ENCODE results near the gene SMYD2.

Gene SMYD2

GRCh38 chr1:214236477-214236876, 44.5 kb upstream of the SMYD2 start:
- Histone ChIP-seq H2BK5ac (ENCODE audit: low read length) (no peak overlapping the region), H3K23ac (ENCODE audit: low read depth, low read length, poor library complexity) (no peak overlapping the region), H3K9me3 (replicated peaks in 1 of 2; ENCODE audit: control insufficient read depth in 2 of 2, insufficient read depth in 1 of 2, low read depth in 1 of 2, low read length in 2 of 2) (no peaks in the 10 kb centered on the region), H3K4me3 (ENCODE audit: low read length in 2 of 2) (no peak overlapping the region), H3K18ac (ENCODE audit: low read length) (no peak overlapping the region), H3K27ac (replicated peaks; ENCODE audit: low read length) (no peak overlapping the region), H3K4me1 (ENCODE audit: control insufficient read depth in 2 of 2, insufficient read depth in 1 of 2, low read depth in 1 of 2, low read length in 2 of 2) (no peaks in the 10 kb centered on the region), H3K27me3 (ENCODE audit: control insufficient read depth in 3 of 3, insufficient read depth in 3 of 3, low read depth in 1 of 3, low read length in 3 of 3) (peaks cover 0 to 2% (median 0%) of the 10 kb centered on the region in 3 experiments), H2BK12ac (ENCODE audit: low read length) (no peak overlapping the region), H3K79me1 (ENCODE audit: low read depth, low read length) (no peaks in the 10 kb centered on the region), H2BK15ac (ENCODE audit: low read length) (no peak overlapping the region), H4K8ac (ENCODE audit: low read depth, low read length) (no peak overlapping the region), H2AK5ac (ENCODE audit: low read depth, low read length) (no peak overlapping the region), H2AFZ (ENCODE audit: low read length) (no peak overlapping the region), H3K4ac (ENCODE audit: low read length) (no peak overlapping the region), H3K4me2 (ENCODE audit: insufficient read depth, low read length, poor library complexity, severe bottlenecking) (no peak overlapping the region), H3K36me3 (replicated peaks in 1 of 2; ENCODE audit: control insufficient read depth in 2 of 2, insufficient read depth in 2 of 2, low read length in 2 of 2) (no peaks in the 10 kb centered on the region), H2BK120ac (ENCODE audit: low read depth, low read length) (no peak overlapping the region), H4K91ac (ENCODE audit: low read depth, low read length, poor library complexity) (no peak overlapping the region), H3K14ac (ENCODE audit: low read length) (no peak overlapping the region), H3K9ac (ENCODE audit: low read depth, low read length, poor library complexity) (no peak overlapping the region)
- no CpG with 5 or more reads among the region's 2 CpGs for WGBS, 2 donors (ENCODE audit: extremely low coverage in 2 of 2, insufficient read length in 2 of 2, insufficient replicate concordance in 1 of 2)
- DNase-seq (ENCODE audit: low spot score), result no peak

- H4K8ac ChIP-seq (ENCODE audit: low read depth, low read length), result no peak overlapping the region
- H2BK120ac ChIP-seq (ENCODE audit: low read depth, low read length), result no peak overlapping the region
- no peak overlapping the region for H3K4me3 ChIP-seq (ENCODE audit: low read length in 2 of 2)
- H2AFZ ChIP-seq (ENCODE audit: low read length), result no peak overlapping the region
- no peak overlapping the region for H3K4ac ChIP-seq (ENCODE audit: low read length)
- no peak overlapping the region for H3K14ac ChIP-seq (ENCODE audit: low read length)
- H3K23ac ChIP-seq (ENCODE audit: low read depth, low read length, poor library complexity), result no peak overlapping the region
- peaks cover 0 to 1% of the 10 kb centered on the region in 2 donors for H3K9me3 ChIP-seq (replicated peaks in 1 of 2; ENCODE audit: control insufficient read depth in 2 of 2, insufficient read depth in 1 of 2, low read depth in 1 of 2, low read length in 2 of 2)
- H2BK5ac ChIP-seq (ENCODE audit: low read length), result no peak overlapping the region
- peaks cover 3 to 4% of the 10 kb centered on the region in 2 donors for H3K4me1 ChIP-seq (ENCODE audit: control insufficient read depth in 2 of 2, insufficient read depth in 1 of 2, low read depth in 1 of 2, low read length in 2 of 2)
- no peak overlapping the region for H3K4me2 ChIP-seq (ENCODE audit: insufficient read depth, low read length, poor library complexity, severe bottlenecking)
- no peak overlapping the region for H4K91ac ChIP-seq (ENCODE audit: low read depth, low read length, poor library complexity)
- H2AK5ac ChIP-seq (ENCODE audit: low read depth, low read length), result no peak overlapping the region
- H3K9ac ChIP-seq (ENCODE audit: low read depth, low read length, poor library complexity), result no peak overlapping the region
- no peaks in the 10 kb centered on the region for H3K27me3 ChIP-seq (ENCODE audit: control insufficient read depth in 3 of 3, insufficient read depth in 3 of 3, low read depth in 1 of 3, low read length in 3 of 3)
- H3K79me1 ChIP-seq (ENCODE audit: low read depth, low read length), result no peaks in the 10 kb centered on the region
- no peak overlapping the region for H2BK12ac ChIP-seq (ENCODE audit: low read length)
- no peak overlapping the region for H3K18ac ChIP-seq (ENCODE audit: low read length)
- no peak overlapping the region for H3K27ac ChIP-seq (replicated peaks; ENCODE audit: low read length)
- H2BK15ac ChIP-seq (ENCODE audit: low read length), result no peak overlapping the region
- no CpG with 5 or more reads among the region's 7 CpGs for WGBS, 2 donors (ENCODE audit: extremely low coverage in 2 of 2, insufficient read length in 2 of 2, insufficient replicate concordance in 1 of 2)
- H3K36me3 ChIP-seq (replicated peaks in 1 of 2; ENCODE audit: control insufficient read depth in 2 of 2, insufficient read depth in 2 of 2, low read length in 2 of 2), result no peaks in the 10 kb centered on the region
- no peak for DNase-seq (ENCODE audit: low spot score)
Measured at GRCh38 chr1:214241060-214241459, 39.9 kb upstream of the SMYD2 start.

- Histone ChIP-seq H3K23ac (ENCODE audit: low read depth, low read length, poor library complexity) (no peak overlapping the region), H3K18ac (ENCODE audit: low read length) (no peak overlapping the region), H3K4me3 (ENCODE audit: low read length in 2 of 2) (no peak overlapping the region), H3K9me3 (replicated peaks in 1 of 2; ENCODE audit: control insufficient read depth in 2 of 2, insufficient read depth in 1 of 2, low read depth in 1 of 2, low read length in 2 of 2) (peaks cover 0 to 1% of the 10 kb centered on the region in 2 donors), H3K4me1 (ENCODE audit: control insufficient read depth in 2 of 2, insufficient read depth in 1 of 2, low read depth in 1 of 2, low read length in 2 of 2) (peaks cover 9 to 16% of the 10 kb centered on the region in 2 donors), H3K14ac (ENCODE audit: low read length) (no peak overlapping the region), H3K4me2 (ENCODE audit: insufficient read depth, low read length, poor library complexity, severe bottlenecking) (no peak overlapping the region), H3K36me3 (replicated peaks in 1 of 2; ENCODE audit: control insufficient read depth in 2 of 2, insufficient read depth in 2 of 2, low read length in 2 of 2) (no peaks in the 10 kb centered on the region), H2BK12ac (ENCODE audit: low read length) (no peak overlapping the region), H2BK5ac (ENCODE audit: low read length) (no peak overlapping the region), H3K4ac (ENCODE audit: low read length) (no peak overlapping the region), H3K27me3 (ENCODE audit: control insufficient read depth in 3 of 3, insufficient read depth in 3 of 3, low read depth in 1 of 3, low read length in 3 of 3) (no peaks in the 10 kb centered on the region), H2BK120ac (ENCODE audit: low read depth, low read length) (no peak overlapping the region), H2BK15ac (ENCODE audit: low read length) (no peak overlapping the region), H3K27ac (replicated peaks; ENCODE audit: low read length) (no peak overlapping the region), H3K79me1 (ENCODE audit: low read depth, low read length) (no peaks in the 10 kb centered on the region), H4K8ac (ENCODE audit: low read depth, low read length) (no peak overlapping the region), H3K9ac (ENCODE audit: low read depth, low read length, poor library complexity) (no peak overlapping the region), H2AFZ (ENCODE audit: low read length) (no peak overlapping the region), H2AK5ac (ENCODE audit: low read depth, low read length) (no peak overlapping the region), H4K91ac (ENCODE audit: low read depth, low read length, poor library complexity) (no peak overlapping the region)
- no peak for DNase-seq (ENCODE audit: low spot score)
- no CpG with 5 or more reads among the region's 20 CpGs for WGBS, 2 donors (ENCODE audit: extremely low coverage in 2 of 2, insufficient read length in 2 of 2, insufficient replicate concordance in 1 of 2)
Measured at GRCh38 chr1:214244252-214244651, 36.7 kb upstream of the SMYD2 start.

- peaks cover 0 to 1% of the 10 kb centered on the region in 2 donors for H3K9me3 ChIP-seq (replicated peaks in 1 of 2; ENCODE audit: control insufficient read depth in 2 of 2, insufficient read depth in 1 of 2, low read depth in 1 of 2, low read length in 2 of 2)
- H4K8ac ChIP-seq (ENCODE audit: low read depth, low read length), result no peak overlapping the region
- no peak for DNase-seq (ENCODE audit: low spot score)
- H2AK5ac ChIP-seq (ENCODE audit: low read depth, low read length), result no peak overlapping the region
- H3K4me1 ChIP-seq (ENCODE audit: control insufficient read depth in 2 of 2, insufficient read depth in 1 of 2, low read depth in 1 of 2, low read length in 2 of 2), result peaks cover 9 to 16% of the 10 kb centered on the region in 2 donors
- no peak overlapping the region for H3K14ac ChIP-seq (ENCODE audit: low read length)
- H2BK120ac ChIP-seq (ENCODE audit: low read depth, low read length), result no peak overlapping the region
- no peaks in the 10 kb centered on the region for H3K27me3 ChIP-seq (ENCODE audit: control insufficient read depth in 3 of 3, insufficient read depth in 3 of 3, low read depth in 1 of 3, low read length in 3 of 3)
- H4K91ac ChIP-seq (ENCODE audit: low read depth, low read length, poor library complexity), result no peak overlapping the region
- H3K27ac ChIP-seq (replicated peaks; ENCODE audit: low read length), result no peak overlapping the region
- no peak overlapping the region for H3K4me2 ChIP-seq (ENCODE audit: insufficient read depth, low read length, poor library complexity, severe bottlenecking)
- no peak overlapping the region for H2AFZ ChIP-seq (ENCODE audit: low read length)
- no peaks in the 10 kb centered on the region for H3K79me1 ChIP-seq (ENCODE audit: low read depth, low read length)
- no peak overlapping the region for H3K4ac ChIP-seq (ENCODE audit: low read length)
- no CpG with 5 or more reads among the region's 2 CpGs for WGBS, 2 donors (ENCODE audit: extremely low coverage in 2 of 2, insufficient read length in 2 of 2, insufficient replicate concordance in 1 of 2)
- no peak overlapping the region for H3K18ac ChIP-seq (ENCODE audit: low read length)
- no peak overlapping the region for H2BK5ac ChIP-seq (ENCODE audit: low read length)
- H2BK15ac ChIP-seq (ENCODE audit: low read length), result no peak overlapping the region
- H3K9ac ChIP-seq (ENCODE audit: low read depth, low read length, poor library complexity), result no peak overlapping the region
- H3K23ac ChIP-seq (ENCODE audit: low read depth, low read length, poor library complexity), result no peak overlapping the region
- no peaks in the 10 kb centered on the region for H3K36me3 ChIP-seq (replicated peaks in 1 of 2; ENCODE audit: control insufficient read depth in 2 of 2, insufficient read depth in 2 of 2, low read length in 2 of 2)
- H2BK12ac ChIP-seq (ENCODE audit: low read length), result no peak overlapping the region
- H3K4me3 ChIP-seq (ENCODE audit: low read length in 2 of 2), result no peak overlapping the region
Measured at GRCh38 chr1:214244841-214245240, 36.1 kb upstream of the SMYD2 start.
